ENCODE data around the gene EML5.
A peak's percentile ranks its signal among the peaks of the same experiment; 100 is the strongest.
"Not testable (repeated sequence)": the region's sequence is repeated elsewhere in the genome, so short reads cannot be mapped to it uniquely, and the experiment has no call there.

EML5 gene

GRCh38 chr14:88792473-88793258 is at the start of gene EML5:
EML5 (minus strand) TSS chr14:88792953; CDS start chr14:88792503, 450 bp downstream.
- DNase-seq = peak; percentile 30 to 92 (median 72)

GRCh38 chr14:88842414-88842813 is 49.7 kb upstream of the EML5 start:
- no peak for DNase-seq

GRCh38 chr14:88841741-88842140 is 49.0 kb upstream of the EML5 start:
- no peak for DNase-seq

- DNase-seq = no peak
These were observed 48.2 kb upstream of the EML5 start for GRCh38 chr14:88840926-88841325.

GRCh38 chr14:88838015-88838414 is 45.3 kb upstream of the EML5 start:
- DNase-seq = no peak

GRCh38 chr14:88837495-88837894 is 44.7 kb upstream of the EML5 start:
- no peak for DNase-seq

- DNase-seq = no peak
These were observed 42.9 kb upstream of the EML5 start for GRCh38 chr14:88835661-88836060.

GRCh38 chr14:88834883-88835431 is 42.2 kb upstream of the EML5 start:
- DNase-seq = no peak

- no peak for DNase-seq
These were observed 38.5 kb upstream of the EML5 start for GRCh38 chr14:88831284-88831683.

GRCh38 chr14:88829685-88830302 is 37.0 kb upstream of the EML5 start:
- no peak for DNase-seq

- no peak for DNase-seq
These were observed 36.4 kb upstream of the EML5 start for GRCh38 chr14:88829188-88829587.

- DNase-seq = peak in 8 of 56 donors; percentile 6 to 48 (median 14)
These were observed 32.8 kb upstream of the EML5 start for GRCh38 chr14:88825503-88825902.

GRCh38 chr14:88825078-88825458 is 32.3 kb upstream of the EML5 start:
- no peak for DNase-seq

GRCh38 chr14:88824314-88825077 is 31.7 kb upstream of the EML5 start, which contains the start of gene TTC8:
TTC8 (plus strand) TSS chr14:88824651; CDS start chr14:88824708, 57 bp downstream.
- DNase-seq = peak in 54 of 56 donors; percentile 22 to 91 (median 76)

GRCh38 chr14:88823968-88824313 is 31.2 kb upstream of the EML5 start:
- DNase-seq = no peak

- DNase-seq = no peak
These were observed 29.1 kb upstream of the EML5 start for GRCh38 chr14:88821888-88822287.

GRCh38 chr14:88821378-88821777 is 28.6 kb upstream of the EML5 start:
- no peak for DNase-seq

- not testable (repeated sequence) for DNase-seq
These were observed 26.9 kb upstream of the EML5 start for GRCh38 chr14:88819674-88820073.

- DNase-seq = no peak
These were observed 25.3 kb upstream of the EML5 start for GRCh38 chr14:88818018-88818417.

GRCh38 chr14:88815980-88816379 is 23.2 kb upstream of the EML5 start:
- DNase-seq = no peak

GRCh38 chr14:88808359-88808758 is 15.6 kb upstream of the EML5 start:
- DNase-seq = no peak

- DNase-seq = no peak
These were observed 11.7 kb upstream of the EML5 start for GRCh38 chr14:88804477-88804876.
